ENCODE data around the gene PLXNC1.

Gene PLXNC1

DNA sequence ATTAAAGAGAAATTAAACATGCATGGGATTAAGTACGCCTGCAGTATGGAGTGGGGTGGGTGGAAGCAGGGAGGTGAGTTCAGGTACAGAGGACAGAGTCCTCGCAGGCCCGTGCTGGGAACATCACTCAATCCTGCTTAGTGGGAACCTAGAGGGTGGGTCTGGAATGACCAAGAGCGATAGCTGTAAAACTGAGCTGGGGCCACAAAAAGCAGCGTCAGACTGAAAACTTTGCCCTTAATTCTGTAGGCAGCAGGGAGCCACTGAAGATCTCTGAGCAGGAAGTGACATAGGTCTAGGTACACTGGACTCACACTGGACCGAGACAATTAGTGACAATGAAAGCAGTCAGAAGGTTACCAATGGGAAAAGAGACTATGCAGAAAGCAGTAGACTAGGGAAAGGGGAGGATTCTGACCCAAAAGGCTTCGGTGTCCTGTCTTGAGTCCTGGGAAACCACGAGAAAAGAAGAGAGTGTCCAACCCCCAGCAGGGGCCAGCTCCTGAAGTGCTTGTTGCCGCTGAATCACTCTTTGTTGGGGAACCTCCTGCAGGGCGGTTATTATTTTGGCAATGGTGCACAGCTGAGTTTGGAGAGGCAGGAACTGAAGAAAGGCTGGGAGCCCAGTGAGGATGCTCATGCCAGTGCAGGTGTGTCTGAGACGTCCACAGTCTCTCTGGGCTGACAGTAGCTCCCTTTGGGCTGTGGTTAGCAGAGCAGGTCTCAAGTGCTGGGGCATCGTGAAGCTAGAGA, 97.4 kb downstream of the PLXNC1 start:
- DNase-seq = no peak

DNA sequence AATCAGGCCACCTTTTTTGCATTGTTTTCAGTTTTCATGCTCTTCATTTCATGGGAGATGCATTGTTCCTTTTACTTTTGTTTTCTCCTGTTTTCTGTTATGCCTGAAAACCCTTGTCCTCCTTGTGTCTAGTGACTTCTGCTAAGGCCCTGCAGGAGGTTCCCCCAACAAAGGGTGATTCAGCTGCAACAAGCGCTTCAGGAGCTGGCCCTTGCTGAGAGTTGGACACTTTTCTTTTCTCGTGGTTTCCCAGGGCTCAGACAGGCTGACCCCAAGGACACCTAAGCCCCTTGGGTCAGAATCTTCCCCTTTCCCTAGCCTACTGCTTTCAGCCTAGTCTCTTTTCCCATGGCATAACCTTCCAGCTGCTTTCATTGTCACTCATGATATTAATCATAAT, 98.9 kb downstream of the PLXNC1 start:
- DNase-seq = no peak

DNA sequence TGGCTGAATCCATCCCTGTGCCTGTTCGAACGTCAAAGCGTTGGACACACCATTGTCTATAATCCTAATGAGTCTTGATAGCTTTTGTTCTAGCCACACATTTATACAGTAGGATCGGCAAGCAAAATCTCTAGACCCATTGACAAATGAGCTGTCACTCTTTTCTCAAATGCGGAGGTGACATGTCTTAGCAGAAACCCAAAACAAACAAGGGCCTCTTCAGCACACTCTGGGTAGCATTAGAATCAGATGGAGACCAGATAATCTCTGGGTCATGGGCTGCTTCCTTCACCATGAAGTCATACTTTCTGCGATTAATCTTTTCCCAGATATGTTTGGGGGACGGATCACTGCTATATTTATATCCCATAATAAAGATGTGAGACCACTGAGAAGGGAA, 100.2 kb downstream of the PLXNC1 start:
- DNase-seq = no peak

DNA sequence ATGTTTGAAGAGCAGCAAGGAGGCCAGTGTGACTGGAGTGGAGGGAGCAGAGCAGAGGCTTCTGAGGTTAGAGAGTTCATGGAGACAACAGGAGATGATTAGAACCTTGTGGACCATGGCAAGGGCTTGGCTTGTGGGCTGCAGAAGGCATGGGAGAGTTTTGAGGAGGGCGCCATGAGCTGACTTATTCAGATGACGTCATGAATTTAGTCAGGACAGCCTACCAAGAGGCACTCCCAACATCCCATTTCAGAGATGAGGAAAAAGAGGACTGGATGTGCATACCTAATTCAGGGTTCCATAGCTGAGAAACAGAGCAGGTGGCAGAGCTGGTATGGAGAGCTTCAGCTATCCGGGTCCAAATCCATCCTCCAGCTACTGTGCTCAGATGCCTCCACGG, 101.8 kb downstream of the PLXNC1 start:
- DNase-seq = no peak

DNA sequence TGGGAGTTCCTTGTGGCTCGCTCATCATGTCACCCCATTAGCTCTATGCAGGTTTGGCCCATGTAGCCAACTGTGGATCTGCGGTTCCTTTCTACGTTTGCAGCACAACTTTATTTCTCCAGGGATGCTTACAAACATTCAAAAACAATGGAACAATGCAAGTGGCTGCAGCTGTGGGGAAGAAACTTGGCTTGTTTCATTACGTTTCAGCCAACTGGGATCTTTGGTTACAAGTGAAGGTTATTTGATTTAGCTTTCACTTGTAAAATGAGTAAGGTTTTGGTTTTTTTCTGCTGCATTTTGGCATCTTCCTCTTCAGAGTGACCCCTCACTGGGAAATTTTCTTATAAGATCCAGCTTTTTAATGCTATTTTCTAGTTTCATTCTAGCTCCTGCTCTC, 105.9 kb downstream of the PLXNC1 start:
- no peak for DNase-seq

DNA sequence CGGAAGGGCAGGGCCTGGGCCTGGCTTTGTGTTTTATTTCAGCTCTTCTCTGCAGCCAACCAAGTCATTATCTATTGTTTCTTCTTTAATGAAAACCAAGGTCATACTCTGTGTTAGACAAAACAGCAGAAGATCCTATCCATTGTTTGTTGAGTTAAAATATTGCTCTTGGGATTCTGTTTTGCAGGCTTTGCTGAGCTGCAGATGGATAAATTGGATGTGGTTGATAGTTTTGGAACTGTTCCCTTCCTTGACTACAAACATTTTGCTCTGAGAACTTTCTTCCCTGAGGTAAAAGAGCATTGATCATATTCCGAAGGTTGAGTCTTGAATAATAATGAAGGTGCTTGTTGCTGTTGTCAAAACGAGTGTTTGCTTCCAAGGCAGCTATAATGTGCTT, 106.6 kb downstream of the PLXNC1 start:
- DNase-seq = no peak

DNA sequence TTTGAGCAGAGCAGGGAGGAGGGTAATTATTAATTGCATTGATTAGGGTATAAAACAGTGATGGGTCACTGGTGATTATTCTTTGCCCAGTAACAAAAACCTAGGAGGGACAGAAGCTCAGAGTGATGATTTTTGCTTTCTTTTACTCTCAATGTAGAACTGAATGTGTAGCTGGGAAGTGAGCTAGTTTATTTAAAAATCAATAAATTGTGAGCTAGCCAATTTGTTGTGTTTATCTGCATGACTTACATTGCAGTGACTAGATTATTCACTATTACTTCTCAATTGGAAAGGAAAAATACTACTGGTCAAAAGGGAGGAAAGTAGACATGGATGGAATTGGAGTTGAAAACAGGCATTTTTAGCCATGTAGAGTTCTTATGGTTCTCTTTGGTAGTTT, 107.1 kb downstream of the PLXNC1 start:
- DNase-seq = no peak

DNA sequence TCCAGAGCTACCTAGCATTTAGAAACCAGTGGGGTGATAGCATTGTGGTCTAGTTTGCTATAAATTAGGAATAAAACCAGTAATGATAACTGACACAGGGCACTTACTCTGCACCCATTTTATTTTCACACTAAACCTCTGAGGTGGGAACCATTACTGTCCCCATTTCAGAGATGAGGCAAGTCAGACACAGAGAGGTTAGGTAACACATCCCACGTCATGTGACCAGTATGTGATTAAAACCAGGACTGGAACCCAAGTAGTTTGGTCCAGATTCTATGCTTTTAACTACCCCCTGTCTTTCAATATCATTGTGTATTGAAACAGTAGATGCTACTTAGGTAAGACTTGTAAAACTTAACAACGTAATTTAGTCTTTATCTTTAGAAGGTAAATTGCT, 110.2 kb downstream of the PLXNC1 start:
- DNase-seq = no peak

DNA sequence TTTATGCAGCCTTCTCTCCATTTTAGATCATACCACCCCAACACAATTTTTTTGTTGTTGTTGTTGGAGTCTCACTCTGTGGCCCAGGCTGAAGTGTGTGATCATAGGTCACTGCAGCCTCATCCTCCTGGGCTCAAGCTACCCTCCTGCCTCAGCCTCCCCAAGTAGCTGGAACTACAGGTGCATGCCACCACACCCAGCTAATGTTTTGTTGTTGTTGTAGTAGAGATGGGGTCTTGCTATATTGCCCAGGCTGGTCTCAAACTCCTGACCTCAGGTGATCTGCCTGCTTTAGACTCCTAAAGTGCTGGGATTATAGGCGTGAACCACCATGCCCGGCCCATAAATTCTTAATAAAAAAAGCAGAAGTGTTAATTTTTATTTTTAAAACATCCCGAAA, 111.6 kb downstream of the PLXNC1 start:
- DNase-seq = no peak

DNA sequence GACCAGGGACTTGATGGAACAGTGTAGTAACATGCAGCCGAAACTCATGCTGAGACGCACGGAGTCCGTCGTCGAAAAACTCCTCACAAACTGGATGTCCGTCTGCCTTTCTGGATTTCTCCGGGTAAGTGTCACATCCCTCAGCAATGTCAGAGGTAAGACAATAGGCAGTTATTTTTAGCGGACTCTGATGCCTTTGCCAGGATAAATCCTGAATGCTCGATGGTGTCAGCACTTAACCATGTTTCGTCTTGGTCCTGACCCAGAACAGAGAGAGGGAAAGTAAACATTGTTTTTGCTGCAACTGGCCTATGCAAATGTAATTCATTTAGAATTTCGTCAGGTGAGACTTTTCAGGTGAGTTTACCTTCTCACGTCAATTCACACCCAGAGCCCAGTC, 112.3 kb downstream of the PLXNC1 start:
- DNase-seq = no peak

DNA sequence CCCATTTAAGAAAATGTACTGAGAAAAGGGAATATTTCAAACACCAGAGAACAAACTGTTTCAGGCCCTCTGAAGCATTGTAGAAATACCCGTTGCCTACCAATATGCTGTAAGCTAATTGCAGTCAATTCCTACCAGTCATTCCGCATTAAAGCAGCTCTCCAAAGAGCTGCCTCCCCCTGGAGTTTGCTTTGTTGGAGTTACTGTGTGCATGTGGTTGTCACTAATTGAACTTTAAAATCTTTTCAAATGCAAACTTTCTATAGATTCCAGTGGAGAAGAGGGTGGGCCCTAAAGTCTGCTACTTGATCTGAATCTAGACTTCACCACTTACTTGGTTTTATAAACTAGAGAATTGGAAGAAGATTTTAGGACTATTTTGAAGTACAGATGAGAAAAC, 112.7 kb downstream of the PLXNC1 start:
- no peak for DNase-seq

DNA sequence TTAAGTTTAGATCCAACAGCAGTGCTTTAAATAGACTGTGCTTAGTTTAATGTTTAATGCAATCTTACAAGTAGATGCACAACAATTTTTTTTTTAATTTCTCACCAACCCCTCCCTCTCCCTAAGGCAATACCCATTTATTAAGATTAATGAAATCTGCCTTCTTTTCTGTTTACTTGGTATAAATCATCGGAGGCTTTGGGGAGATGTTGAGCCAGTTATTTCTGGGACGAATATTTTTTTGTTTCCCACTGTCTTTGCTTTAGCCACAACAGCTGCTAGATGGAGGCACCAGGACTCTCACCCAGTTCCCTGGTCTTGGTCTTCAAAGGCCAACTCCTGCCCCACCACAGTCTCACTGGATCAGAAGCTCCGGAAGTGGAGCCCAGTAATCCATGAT, 113.4 kb downstream of the PLXNC1 start:
- DNase-seq = no peak

DNA sequence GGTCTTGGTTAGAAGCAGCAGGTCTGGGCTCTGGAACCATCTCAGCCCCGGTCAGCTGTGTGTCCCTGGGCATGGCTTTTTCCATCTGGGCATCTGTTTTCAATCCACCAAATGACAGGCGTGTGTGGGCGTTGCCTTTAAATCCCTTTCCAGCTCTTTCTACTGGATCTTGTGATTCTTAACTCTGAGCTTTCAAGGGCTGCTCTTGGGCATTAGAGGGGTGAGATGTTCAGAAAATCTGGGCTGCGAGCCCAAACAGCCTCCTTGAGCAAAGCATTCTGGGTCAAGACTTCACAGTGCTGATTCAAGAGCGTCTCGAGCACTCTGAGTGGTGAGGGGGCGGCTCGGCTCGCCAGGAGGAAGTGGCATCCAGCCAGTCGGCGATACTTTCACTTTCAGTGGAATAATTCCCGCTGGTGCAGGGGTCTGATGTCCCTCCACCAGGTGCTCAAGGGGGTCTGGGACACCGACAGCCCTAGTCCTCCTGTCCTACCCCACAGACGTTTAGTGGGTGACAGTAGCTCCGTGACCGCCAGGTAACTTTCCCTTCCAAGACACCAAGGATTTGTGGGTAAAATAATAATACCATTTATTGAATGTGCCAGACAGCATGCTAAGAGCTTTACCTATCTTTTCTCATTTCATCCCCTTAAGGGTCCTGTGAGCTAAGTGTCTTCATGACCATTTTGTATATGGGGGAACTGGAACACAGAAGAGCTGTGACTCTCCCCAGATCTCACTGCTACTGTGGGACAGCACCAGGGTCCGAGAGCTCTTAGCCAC, 114.0 kb downstream of the PLXNC1 start:
- DNase-seq = peak; percentile 10 to 63 (median 40)

DNA sequence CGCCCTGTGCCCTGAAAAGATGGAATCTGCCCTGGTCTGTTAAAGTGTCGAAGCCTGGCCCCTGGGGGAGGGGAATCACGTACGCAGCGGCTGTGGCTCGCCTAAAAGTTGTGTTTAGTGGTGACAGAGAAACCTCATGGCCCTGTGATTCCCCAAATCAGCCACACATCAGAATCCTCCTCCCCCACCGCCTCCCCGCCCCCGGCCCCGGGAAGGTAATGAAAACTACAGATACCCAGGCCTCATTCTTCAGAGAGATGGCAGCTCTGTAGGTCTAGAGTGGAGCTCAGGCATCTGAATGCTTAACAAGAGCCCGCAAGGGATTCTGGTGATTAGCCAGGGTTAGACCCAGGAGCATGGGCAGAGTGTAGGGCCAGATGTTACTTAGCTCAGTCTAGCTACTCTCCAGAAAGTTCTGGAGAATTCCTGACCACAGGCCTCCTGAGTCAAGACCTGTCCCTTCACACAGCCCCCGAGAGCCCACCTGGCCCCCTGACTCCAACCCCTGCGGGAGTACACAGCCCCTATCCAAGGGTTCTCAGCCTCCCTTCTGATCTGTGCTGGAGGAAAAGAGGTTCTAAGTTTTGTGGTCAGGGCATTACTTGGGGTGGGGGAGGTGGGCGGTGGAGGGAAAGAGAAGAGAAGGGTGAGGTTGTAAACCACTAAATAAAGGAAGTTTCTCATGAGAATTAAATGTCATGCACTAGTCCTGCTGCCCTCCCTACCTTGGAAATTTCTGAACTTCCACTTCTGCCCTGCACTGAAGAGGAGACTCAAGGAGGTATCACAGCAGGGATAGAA, 114.8 kb downstream of the PLXNC1 start:
- DNase-seq = peak; percentile 5 to 29 (median 15)

DNA sequence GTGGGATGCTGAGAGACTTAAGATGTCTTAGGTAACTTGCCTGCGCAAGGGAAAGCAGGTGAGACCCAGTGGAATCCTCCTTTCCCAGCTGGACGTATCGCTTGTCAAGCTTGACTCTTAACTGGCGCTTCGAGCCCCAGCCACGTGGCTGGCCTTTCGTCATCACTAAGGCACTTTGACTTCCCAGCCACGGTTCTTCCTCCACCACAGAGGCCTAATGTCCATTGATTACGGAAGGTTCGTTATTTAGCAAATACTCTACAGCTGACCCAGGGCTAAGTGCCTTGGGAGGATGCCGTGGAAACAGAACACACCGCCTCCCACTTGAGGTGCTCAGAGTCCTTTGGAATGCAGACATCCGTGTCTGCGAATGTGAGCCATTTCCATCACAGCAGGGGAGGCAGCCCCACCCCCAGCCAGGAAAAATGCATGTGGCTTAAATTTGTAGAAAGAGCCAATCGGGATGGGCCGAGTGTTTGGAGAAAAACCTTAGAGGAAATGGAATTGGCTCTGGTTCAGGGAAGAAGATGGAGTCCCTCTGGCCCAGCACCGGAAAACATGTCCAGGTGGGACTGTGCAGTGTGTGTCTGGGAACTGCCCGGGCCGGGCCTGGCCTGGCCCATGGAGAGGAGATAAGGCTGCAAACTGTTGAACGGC, 115.7 kb downstream of the PLXNC1 start:
- no peak for DNase-seq

DNA sequence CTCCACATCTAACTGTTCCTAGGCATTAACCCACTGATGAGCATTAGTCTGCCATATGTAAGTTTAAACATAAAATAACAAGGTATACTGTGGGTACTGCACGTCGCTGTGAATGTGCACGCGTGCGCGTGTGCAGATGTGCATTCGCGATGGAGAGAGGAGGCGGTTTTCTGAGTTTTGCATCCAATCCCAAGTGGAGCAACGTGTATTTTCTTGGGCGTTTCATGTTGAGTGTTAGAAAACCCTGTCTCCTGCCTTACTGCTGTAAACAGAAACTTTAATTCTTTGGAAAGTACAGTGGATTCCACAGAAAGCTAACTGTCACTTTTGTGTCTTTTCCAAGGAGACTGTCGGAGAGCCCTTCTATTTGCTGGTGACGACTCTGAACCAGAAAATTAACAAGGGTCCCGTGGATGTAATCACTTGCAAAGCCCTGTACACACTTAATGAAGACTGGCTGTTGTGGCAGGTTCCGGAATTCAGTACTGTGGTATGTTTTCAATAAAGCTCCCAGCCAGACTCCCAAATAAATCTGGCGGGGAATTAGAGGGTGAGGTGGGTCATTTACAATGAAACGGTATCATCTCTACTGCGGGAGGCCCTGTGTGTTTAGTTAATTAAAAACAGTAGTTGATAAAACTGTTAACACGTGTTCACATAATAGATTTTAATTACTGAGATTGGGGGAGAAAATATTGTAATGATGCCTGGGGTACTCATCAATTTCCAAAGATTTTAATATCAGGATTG, 116.5 kb downstream of the PLXNC1 start:
- DNase-seq = no peak

DNA sequence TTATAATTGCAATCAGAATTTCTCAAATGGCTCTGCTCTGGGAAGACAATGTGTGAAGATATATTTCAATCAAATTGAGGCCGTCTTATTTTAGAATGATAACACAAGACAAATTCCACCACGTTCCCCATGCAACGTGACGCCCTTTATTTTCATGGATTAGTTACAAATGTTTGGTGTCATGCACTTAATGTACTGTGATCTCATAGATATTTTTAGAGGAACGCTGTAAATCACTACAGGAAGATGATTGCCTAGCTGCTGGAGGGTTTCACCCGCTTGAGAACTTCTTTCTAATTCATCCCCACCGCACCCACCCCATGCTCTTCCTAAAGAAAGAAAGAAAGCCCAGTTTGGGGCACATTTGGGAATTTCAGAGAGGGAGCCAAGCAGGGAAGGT, 117.2 kb downstream of the PLXNC1 start:
- no peak for DNase-seq

DNA sequence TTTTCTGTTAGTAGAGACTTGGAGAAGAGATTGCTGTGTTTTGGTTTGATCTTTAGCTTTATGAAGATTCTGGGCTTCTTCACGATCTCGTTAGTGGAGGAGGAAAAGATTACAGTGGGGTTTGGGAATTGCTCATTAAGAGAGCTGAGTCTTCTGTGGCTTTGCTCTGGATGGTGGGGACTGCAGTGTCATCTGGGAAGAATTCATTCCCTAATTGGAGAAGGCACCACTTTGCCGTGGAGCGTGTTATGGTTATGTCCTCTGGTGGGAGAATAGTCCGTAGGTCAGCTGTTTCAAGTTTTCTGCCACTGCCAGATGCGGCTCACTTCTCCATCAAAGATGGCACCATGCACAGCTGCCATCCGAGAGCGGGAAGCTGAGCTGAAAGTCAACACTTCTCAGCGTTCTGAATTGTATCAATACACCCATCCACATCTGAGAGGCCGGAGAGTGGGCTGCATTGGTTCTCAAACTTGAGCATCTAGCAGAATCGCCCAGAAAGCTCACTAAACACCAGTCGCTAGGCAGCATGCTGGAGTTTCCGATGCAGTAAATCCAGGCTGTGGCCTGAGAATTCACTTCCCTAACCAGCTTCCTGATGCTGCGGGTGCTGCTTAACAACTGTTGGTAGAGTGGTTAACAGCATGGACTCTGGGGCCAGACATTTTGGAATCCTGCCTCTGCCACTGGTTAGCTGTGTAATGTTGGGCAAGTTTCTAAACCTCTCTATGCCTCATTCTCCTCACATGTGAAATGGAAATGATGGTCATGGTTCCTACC, 117.8 kb downstream of the PLXNC1 start:
- no peak for DNase-seq

DNA sequence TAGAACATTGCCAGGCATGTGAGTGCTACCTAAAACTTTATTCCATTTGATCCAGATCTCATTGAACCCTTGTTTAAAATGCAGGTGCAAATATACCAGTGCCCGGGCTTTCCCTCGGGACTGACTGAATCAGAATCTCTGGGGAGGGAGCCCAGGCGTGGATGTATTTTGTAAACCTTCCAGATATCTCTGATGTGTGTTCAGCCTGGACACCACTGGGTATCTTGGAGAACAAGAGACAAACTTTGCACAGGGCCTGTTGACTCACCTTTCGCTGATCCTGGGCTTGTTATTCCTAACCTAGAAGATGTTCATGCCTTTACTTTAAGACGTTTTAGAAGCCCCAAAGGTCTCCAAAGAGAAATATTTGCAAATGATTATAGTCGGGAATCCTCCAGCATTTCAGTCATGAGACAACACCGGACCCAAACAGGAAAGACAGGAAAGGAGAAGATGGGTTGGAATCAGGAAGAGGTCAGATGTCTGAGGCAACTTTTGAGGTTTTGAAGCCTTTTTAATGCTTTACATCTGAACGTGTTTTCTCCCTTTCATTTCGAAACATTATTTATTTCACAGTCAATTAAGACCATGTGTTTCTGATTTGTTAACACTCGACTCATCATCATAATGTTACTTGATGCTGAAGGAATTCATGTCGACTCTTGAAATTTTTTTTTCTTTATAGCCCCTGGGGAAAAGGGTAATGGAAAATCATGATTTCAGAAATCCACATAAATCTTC, 118.6 kb downstream of the PLXNC1 start:
- no peak for DNase-seq

DNA sequence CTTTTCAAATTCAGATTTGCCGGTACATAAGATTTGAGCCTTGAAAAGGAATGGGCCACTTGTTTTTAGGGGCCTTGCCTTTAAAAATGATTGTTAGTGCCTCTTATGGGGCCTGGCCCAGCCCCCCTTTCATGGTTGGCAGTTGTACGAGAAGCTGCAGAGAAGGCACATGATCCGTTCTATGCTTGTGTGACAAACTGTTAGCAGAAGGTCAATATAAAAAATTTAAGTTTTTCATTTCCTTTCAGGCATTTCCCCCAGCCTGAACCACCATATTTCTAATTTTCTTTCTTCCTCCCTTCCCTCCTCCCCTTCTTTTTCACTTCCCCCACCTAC, 119.1 kb downstream of the PLXNC1 start:
- DNase-seq = no peak

DNA sequence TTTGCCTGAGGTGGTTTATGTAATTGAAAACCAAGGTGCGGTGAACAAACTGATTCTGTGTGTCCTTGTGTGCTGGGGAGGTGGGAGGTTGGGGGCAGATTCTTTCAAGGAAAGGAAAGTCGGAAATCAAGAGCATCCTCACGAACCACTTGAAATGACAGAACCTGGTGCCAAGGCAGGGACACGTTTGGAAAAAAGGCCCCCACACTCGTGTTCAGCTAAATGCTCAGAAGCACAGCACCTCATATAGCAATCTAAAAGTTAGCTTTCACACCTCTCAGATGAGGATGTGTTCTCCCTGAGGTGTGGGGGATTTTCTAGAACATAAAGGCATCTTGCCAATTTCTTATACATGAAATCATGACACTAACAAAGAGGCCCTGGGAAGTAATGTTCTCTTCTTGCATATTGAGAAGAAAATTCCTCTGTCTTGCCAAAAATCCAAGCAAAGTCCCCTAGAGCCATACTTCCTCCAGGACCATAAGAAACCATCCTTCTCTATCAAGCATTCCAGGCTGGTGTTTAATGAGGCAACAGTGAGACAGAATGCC, 119.6 kb downstream of the PLXNC1 start:
- DNase-seq = no peak
